Activated CD8-positive, alpha-beta memory T cell treated with anti-CD3 and anti-CD28 coated beads for 4 hours (primary cell): ENCODE measurements around the gene CFAP20DC.
"Not testable (repeated sequence)": the region's sequence is repeated elsewhere in the genome, so short reads cannot be mapped to it uniquely, and the experiment has no call there.

Experiments
- DNase-seq, 2 donors: peaks; one replicate each; pipeline ENCODE4 v3.0.0-alpha.2; 2020; ENCODE audit warnings: low read depth in 2 of 2

CFAP20DC gene

DNA sequence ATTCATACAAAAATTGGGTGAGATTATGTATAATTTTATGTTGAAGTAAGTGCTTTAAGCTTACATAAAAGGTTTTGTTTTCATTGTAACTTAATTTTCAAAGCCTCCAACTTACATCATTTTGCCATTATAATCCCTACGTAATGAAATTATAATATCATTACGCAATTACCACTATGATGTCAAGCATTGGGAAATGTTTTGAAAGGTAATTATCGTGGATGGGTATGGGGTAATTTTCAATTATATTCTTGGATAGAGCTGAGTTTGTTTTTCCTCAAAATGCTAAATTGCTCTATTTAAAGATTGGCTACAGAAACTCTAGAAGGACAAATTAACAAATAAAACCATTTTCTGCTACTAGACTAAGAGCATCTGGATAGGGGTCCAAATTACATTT is 303.1 kb downstream of the CFAP20DC start:
- DNase-seq: no peak

DNA sequence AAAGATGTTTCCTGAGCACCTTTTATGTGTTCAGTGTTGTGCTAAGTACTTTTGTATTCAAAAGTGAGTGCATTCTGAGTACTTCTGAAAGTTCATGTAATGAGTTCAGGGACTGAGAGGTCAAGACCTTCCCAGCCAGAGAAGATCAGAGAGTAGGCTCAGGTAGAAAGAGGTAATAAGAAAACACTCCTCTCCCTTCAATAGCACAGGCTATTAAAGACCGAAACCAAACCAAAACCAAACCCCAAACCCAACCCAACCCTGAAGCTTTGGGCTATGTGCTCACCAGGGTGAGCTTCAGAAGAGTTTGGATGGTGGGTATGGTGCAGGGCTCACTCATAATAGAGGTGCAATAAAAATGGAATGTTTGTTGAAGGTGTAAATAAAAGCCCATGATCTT is 306.5 kb downstream of the CFAP20DC start:
- DNase-seq: no peak

DNA sequence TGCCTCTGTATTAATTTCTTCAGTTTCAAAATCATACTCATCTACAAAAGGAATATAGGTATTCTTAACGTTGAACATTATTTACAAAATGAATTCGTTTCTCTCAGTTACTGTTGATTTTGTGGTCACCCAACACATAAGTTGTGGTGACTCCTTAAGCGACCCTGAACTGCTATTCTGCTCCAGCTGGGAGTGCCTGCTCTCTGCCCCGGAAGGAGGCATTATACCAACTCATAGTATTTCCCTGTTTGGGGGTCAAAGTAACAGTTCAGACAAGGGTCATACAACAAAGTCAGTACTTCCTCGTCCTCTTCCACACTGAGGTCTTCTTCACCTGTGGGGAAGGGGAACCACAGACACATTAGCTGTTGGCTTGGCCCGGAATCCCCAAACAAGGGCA is 307.6 kb downstream of the CFAP20DC start:
- DNase-seq: no peak

DNA sequence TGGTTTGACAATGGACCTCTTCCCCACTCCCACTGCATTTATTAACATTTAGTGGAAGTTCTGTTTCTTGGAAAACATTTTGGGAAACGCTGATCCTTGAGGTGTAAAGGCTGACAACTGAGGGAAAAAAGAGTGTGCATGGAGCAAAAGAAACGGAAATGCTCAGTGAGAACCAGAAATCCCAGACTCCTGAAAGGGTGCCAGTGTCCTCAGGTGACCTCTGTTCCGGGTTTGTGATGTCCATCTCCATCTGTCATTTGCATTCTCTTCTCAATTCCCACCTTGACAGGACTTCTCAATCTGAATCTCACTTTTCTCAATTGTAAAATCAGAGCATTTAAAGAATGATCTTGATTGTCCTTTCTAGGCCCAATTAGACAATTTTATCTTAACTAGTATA is 312.2 kb downstream of the CFAP20DC start:
- DNase-seq: no peak

DNA sequence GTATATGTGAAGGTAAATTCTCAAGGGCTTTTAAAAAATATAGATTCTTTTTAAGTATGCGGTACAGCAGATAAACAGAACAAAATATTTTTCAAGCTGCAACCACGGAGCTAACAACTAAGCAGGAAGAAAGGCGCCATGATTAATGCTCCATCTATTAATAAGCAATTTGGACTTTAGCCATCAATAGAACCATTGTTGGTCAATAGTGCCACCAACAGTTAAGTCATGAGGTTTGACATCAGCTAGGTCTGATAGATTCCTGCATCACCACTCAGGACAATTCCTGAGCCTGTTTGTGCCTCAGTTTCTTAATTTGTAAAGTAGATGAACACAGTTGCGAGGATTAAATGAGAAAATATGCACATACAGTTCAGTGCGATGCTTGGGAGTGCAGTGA is 318.2 kb downstream of the CFAP20DC start:
- DNase-seq: no peak

DNA sequence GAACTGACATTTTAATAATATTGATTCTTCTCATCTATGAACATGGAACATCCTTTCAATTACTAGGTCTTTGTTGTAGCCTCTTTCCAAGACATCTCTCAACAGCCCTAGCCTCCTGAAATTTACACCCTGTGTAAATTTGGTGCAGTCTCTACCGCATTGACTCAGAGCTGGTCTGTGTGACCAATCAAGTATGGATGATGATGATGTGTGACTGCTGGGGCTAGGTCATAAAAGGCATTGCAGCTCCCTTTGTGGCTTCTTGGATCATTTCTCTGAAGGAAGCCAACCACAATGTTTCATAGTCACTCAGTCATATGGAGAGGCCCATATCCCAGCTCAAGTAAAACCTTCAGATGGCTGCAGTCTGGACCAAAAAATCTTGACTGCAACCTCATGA is 321.1 kb downstream of the CFAP20DC start:
- no peak for DNase-seq

DNA sequence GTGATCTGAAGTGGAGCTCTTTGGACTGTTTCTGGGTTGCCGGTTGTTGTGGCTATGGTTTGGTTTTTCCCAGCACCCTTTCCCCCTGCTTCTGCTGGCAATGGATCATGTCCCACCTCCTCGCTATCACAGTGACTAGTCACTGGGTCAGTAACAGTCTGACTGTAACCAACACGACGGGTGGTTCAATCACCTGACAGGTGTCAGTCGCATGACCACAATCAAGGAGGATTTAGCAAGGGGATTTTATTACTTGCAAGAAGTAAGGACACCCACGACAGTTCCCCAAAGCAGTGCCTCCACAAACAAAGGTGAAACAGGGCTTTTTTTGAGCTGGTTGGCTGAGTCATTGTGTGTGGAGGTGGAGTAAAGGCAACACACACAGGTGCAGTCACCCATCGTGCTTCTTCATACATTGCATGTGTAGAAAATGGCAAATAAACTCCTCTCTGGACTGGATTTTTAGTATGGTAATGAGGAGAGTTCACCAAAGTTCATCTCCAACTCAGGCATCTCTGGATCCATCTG is 324.4 kb downstream of the CFAP20DC start:
- DNase-seq: no peak

DNA sequence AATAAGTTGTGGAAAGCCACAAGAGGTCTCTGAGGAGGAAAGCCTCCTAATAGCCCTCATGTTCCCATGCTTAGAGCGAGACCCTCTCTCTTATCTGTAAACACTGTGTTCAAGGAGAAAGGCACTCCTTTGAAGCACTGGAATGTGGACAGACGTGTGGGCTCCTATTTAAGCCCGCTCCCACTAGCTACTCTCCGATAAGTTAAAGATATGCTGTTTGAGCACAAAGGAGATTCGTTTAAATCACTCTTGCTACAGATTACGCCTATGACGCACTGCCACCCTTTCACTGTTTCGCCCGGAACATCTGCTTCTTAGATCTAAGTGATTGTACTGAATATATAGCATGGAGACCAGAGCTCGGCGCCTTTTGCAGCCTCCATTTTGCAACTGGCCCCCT is 325.5 kb downstream of the CFAP20DC start:
- DNase-seq: no peak

DNA sequence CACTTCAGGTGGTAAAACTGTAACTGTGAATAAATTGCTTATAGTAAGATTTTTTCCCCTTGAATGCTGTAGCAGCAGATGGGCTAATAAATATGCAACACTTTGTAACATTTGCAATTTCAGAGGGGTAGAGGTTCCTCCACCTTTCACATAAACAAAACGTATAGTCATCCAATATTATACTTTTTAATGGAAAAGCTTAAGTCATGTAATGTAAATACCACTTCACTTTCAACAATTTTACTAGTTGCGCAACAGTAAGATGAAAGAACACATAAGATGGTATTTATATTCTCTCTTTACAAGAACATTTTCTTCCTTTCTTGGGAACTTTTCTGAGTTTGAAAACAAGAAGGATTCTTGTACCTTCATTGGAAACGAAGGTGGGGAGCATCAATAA is 326.7 kb downstream of the CFAP20DC start:
- no peak for DNase-seq

DNA sequence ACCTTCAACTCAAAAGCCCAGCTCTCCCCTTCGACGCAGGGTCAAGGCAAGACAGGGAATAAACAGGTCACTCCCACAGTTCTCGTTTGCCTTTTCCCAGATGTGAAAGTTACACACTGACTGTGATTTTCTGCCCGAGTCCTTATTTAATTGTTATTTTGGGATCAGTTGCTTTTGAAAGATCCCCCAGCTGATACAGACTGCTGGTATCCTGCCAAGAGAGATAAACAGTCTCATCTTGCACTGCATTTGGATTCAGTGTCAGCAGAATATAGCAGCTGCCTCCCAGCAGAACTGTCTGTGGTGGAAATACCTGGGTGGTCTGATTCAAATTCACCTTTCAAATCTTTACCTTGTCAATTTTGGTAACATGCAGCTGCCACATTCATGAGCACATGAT is 327.3 kb downstream of the CFAP20DC start:
- DNase-seq: no peak

DNA sequence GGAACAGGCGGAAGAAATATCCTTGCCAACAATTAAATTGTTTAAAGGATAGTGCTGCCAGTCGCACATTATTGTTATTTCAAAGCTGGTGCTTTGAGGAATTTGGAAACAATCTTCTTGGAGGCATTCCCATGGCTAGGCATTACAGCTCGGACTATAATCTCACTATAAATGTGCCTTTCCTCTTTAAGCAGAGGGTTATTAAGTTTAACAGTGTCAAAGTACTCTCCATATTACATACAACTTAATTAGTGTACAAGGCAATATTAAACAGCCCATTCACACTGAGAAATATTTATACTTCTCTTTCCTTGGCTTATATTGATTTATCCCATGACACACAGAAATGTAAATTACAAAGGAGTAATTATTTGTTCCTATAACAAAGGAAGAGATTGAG is 329.3 kb downstream of the CFAP20DC start:
- DNase-seq: no peak

DNA sequence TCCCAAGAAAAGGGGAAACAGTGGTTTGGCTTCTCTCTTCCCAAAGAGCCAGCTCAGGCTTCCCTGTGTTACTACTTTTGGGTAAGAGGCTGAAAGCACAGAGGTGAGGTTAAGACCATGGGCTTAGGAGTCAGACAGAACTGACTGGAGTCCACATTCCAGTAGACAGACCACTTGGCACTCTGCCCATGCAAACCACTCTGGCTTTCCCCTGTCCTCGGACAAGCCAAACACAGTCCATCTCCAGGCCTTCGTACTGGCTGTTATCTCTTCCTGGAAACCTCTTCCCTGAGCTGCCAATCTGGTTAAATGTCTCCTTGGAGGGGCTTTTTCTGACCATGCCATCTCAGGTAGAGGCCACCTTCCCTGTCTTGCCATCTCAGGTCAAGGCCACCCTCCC is 330.1 kb downstream of the CFAP20DC start:
- DNase-seq: no peak

DNA sequence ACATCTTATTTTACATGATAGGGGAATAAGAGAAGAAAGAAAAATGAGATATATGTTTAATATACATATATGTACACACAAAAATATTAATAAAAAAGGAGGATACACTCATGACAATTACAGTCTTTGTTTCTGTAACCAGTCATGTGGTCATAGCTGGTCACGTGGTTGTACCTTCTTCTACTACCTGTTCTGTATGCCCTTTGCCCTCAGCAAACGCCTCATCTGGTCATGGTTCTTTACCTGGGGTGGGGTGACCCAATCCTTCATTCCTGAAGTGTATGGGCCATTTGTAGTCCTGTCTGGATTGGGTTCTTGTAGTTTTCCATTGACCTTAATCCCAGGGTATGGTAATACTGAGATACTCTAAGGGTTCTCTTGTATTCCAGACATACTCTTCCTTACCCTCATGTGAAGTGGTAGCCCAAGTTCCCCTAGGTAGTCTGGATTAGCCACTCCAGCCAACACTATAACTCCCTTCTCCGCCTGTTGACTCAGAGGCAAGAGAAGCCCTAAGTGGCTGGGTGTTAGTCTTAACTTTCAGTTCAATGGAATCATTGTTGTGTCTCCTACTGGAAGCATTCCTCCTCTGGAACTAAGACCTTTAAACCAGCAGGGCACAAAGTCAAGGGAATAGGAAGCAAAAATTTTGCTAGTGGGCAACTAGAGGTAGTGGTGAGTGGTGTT is 336.0 kb downstream of the CFAP20DC start:
- no peak for DNase-seq

DNA sequence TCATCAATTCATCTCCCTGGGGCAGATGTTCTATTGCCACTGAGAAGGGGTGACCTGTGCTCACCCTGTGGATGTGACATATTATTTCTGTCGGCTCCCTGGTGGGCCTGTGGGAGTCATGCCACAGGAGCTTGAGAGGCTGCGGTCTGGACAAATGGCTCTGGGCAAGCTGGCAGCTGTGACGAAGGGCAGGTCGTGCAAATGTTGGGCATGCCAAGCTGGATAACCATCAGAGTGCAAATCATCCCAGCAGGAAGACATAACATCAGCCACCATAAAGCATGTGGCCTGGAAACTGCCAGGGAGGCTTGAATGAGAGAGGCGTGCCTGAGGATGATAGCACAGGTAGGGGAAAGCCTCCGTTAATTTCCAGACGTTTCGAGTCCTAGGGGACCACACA is 338.0 kb downstream of the CFAP20DC start:
- no peak for DNase-seq

DNA sequence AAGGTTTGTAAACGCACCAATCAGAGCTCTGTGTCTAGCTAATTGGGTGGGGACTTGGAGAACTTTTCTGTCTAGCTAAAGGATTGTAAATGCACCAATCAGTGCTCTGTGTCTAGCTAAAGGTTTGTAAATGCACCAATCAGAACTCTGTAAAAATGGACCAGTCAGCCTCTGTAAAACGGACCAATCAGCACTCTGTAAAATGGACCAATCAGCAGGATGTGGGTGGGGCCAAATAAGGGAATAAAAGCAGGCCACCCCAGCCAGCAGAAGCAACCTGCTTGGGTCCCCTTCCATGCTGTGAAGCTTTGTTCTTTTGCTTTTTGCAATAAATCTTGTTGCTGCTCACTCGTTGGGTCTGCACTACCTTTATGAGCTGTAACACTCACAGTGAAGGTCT is 340.8 kb downstream of the CFAP20DC start:
- not testable (repeated sequence) for DNase-seq

DNA sequence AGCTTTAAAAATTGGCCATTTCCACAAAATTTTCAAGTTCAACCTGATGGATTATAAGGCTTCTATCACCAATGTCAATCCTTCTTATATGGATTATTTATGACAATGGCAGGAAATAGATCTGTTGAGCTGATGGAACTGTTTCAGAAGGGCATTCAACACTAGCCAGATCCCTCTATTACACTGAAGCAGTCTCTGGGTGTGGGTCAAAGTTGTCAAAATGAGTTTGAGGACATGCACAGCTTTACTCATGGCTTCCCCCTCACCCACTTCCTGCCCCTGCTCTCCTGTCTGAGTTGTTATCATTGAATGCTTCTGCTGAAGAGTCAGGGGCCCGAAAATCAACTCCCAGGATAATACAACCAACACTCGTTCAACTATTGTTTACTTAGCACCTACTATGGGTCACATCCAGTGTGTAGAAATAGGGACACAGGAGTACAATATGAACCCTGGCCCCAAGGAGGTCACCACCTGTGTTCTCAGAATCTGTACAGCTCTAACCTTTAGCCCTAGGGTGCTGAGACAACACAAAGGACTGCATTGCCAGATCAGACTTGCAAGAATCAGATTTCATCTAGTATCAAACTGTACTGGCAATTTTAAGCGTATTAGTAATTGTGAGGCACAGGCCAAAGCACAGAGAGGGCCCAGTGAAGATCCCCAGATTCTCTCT is 341.6 kb downstream of the CFAP20DC start:
- DNase-seq: no peak

DNA sequence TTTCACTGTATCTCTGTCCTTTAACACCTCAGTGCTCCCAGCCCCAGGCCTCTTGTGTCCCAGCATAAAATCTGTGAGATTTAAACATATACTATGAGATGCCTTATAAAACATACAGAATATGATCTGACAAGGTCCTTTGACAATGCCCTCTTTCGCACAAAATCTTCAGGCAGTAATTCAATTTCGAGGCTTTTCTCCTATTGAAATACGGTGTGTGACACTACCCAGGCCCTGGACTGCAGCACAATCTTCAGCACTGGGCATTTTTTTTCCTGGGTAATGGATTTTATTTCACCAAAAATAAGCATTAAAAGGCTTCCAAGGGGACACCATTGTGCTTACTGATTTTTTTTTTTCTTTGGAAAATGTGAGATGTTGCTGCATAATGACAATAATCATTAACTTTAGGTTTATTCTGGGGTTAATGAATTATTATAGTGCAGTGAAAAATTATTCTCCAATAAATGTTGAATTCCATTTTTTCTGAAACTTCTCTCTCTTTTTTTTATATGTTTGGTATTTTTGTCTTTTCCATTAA is 342.4 kb downstream of the CFAP20DC start:
- no peak for DNase-seq

DNA sequence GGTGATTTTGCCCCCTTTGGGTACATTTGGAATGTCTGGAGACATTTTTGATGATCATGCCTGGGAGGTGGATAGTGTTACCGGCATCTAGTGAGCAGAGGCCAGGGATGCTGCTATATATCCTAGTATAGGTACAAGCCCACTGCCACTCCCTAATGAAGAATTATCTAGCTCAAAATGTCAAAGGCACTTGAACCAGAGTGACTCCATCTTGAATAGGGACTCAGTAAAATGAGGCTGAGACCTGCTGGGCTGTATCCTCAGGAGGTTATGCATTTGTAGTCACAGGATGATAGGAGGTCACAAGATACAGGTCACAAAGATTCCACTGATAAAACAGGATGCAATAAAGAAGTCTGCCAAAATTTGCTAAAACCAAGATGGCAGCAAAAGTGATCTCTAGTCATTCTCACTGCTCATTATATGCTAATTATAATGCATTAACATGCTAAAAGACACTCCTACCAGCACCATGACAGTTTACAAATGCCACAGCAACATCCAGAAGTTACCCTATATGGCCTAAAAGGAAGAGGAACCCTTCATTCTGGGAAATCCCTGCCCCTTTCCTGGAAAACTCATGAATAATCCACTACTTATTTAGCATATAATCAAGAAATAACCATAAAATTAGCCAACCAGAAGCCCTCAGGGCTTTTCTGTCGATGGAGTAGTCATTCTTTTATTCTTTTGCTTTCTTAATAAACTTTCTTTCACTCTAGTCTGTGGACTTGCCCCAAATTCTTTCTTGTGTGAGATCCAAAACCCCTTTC is 343.2 kb downstream of the CFAP20DC start:
- DNase-seq: no peak

DNA sequence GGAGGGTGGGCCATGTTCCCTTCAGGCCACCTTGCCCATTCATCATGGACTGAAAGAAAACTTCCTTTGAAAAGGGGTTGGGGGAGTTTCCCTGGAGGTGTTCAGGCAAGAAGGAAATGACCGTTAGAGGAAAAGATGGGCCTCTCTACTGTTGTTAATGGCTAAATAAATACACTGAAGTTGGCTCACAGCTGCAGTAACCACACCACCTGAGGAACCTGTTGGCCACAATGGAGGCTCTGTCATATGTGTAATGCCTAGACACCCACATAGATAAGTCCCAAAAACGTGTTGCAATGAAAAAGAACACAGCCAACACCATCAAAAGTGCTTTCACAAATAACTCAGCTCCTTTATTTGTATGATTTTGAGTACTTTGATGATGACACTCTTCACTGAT is 345.1 kb downstream of the CFAP20DC start:
- DNase-seq: no peak

DNA sequence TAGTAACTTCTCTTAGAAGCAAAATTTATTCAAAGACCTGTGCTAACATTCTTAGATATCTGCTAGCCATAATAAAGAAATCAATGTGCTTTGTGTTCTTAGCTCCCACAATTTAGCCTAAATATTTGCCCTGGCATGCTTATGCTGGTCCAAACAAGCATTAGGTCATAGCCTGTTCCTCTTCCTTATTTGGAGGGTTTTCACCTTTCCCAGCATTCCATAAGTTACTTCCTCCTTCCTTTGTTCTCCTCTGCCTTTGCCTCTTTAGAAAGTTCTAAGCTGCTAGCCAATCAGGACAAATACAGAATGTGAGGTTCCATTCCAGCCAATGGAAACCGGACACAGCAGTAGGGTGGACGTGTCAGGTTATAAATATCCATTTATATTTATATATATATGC is 345.5 kb downstream of the CFAP20DC start:
- not testable (repeated sequence) for DNase-seq

DNA sequence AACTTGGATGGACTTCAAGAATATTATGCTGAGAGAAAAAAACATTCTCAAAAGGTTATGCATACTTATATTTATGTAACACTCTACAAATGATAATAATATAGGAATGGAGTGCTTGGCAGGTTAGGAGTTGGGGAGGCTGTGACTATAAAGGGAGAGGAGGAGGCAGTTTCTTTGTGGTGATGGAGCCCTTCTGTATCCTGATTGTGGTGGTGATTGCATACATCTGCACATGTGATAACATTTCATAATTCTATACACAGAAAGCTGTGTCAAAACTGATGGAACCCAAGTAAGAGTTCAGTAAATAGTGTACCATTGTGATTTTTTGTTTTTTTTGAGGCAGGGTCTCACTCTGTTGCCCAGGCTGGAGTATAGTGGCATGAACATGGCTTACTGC is 351.6 kb downstream of the CFAP20DC start:
- DNase-seq: no peak

DNA sequence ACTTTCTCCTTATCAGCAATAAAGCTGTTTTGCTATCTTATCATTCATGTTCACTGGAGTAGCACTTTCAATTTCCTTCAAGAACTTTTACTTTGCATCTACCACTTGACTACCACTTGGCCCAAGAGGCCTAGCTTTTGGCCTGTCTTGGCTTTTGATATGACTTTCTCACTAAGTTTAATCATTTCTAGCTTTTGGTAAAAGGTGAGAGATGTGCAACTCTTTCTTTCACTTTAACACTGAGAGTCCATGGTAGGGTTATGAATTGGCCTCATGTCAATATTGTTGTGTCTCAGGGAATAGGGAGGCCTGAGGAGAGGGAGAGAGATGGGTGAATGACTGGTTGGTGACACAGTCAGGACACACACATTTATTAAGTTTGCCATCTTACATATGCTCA is 352.3 kb downstream of the CFAP20DC start:
- no peak for DNase-seq
